GM12878 (cell line): ENCODE results near the gene IFT25. TPM values are rescaled to one million over a fixed set of nuclear protein-coding genes. Genes with fewer than 3 reads are reported as not detected.

ENCODE experiments used
- ATAC-seq: fragments of 200-7000 bp; cut with Tn5 transposase; 3 replicates; pipeline ENCODE4 v1.9.1; 2020; ENCODE audit warnings: mild to moderate bottlenecking, moderate library complexity
- BruUV-seq: library from RNA; stranded (reverse); fragments of 400-500 nt; replicated peaks from 2 replicates; lab custom pipeline; 2021; lab: Mats Ljungman, UMichigan
- CTCF ChIA-PET: fragments of 300-600 bp; sonication (Branson Sonifier 250); formaldehyde crosslinking; extraction: SDS; loops from one replicate; lab custom pipeline; 2021; ENCODE audit warnings: inconsistent platforms; lab: Yijun Ruan, JAX
- POLR2A ChIA-PET: fragments of 350-600 bp; formaldehyde crosslinking; extraction: SDS; loops from one replicate; lab custom pipeline; 2021; ENCODE audit warnings: inconsistent platforms; lab: Charles Lee
- RAD21 ChIA-PET: fragments of 300-600 bp; sonication (Branson Sonifier 250); formaldehyde crosslinking; loops from one replicate; lab custom pipeline; 2023; ENCODE audit warnings: antibody characterized with exemption; ENCODE audit not compliant: unreplicated experiment; lab: Charles Lee
- SMC1A ChIA-PET: fragments of 300-600 bp; sonication (Branson Sonifier 250); formaldehyde crosslinking; loops from one replicate; lab custom pipeline; 2023; ENCODE audit not compliant: unreplicated experiment, uncharacterized antibody; lab: Charles Lee
- DNase-seq: peaks from one replicate; pipeline ENCODE4 v3.0.0-alpha.2; 2011; ENCODE audit warnings: low read depth, low spot score
- FAIRE-seq: peaks from 3 replicates; lab custom pipeline; 2011; peaks lifted over from hg19 to GRCh38; lab: Jason Lieb, UNC
- H2AFZ ChIP-seq: 2 replicates; pipeline ENCODE4 v1.6.0; 2011; ENCODE audit warnings: low read depth, low read length, control low read depth; ENCODE audit not compliant: control insufficient read depth
- H3K27ac ChIP-seq: 2 replicates; pipeline ENCODE4 v1.5.1; 2011; ENCODE audit warnings: control low read depth; ENCODE audit not compliant: control insufficient read depth, insufficient read depth
- H3K27me3 ChIP-seq, 2 experiments: replicated peaks in 1 of 2; 2 replicates each; pipeline versions ENCODE4 v1.6.0 to v1.6.1; 2011; ENCODE audit warnings: low read length in 1 of 2; ENCODE audit not compliant: control insufficient read depth in 2 of 2, insufficient read depth in 2 of 2
- H3K36me3 ChIP-seq, 2 experiments: 2 replicates each; pipeline ENCODE4 v1.5.1; 2011; ENCODE audit warnings: low read length in 1 of 2; ENCODE audit not compliant: control insufficient read depth in 2 of 2, insufficient read depth in 2 of 2
- H3K4me1 ChIP-seq: 2 replicates; pipeline ENCODE4 v1.6.1; 2011; ENCODE audit warnings: mild to moderate bottlenecking, low read length, moderate library complexity, mixed read lengths; ENCODE audit not compliant: control insufficient read depth, insufficient read depth
- H3K4me2 ChIP-seq: 2 replicates; pipeline ENCODE4 v1.6.0; 2011; ENCODE audit warnings: control low read depth; ENCODE audit not compliant: control insufficient read depth, insufficient read depth
- H3K4me3 ChIP-seq: fragments of 200-600 bp; sonication (generic); 2 replicates; pipeline ENCODE4 v1.5.1; 2016
- H3K79me2 ChIP-seq: 2 replicates; pipeline ENCODE4 v1.6.0; 2011; ENCODE audit warnings: low read length; ENCODE audit not compliant: control insufficient read depth, insufficient read depth
- H3K9ac ChIP-seq: 2 replicates; pipeline ENCODE4 v1.8.0; 2011; ENCODE audit warnings: low read length, control low read depth, mixed read lengths; ENCODE audit not compliant: control insufficient read depth, insufficient read depth
- H3K9me3 ChIP-seq: replicated peaks from 3 replicates; pipeline ENCODE4 v1.5.1; 2011; ENCODE audit warnings: mild to moderate bottlenecking, low read length; ENCODE audit not compliant: control insufficient read depth, insufficient read depth
- H4K20me1 ChIP-seq: 2 replicates; pipeline ENCODE4 v1.6.0; 2011; ENCODE audit not compliant: control insufficient read depth, insufficient read depth
- CHD4 ChIP-seq: fragments of 200-600 bp; sonication (generic); IDR thresholded peaks from 2 replicates; pipeline ENCODE4 v1.6.1; 2016; ENCODE audit warnings: mild to moderate bottlenecking
- CTCF ChIP-seq, 3 experiments: IDR thresholded peaks in 2 of 3; conservative IDR thresholded peaks in 1 of 3; 2 replicates each; pipeline ENCODE4 v1.5.1; 2011; ENCODE audit warnings: low read depth in 3 of 3, low read length in 3 of 3, mild to moderate bottlenecking in 3 of 3, control low read depth in 2 of 3, moderate library complexity in 2 of 3, inconsistent platforms in 1 of 3, mixed read lengths in 1 of 3; ENCODE audit not compliant: control insufficient read depth in 2 of 3, insufficient read depth in 1 of 3; ENCODE audit errors: extremely low read depth in 1 of 3
- ELK1 ChIP-seq: IDR thresholded peaks from 2 replicates; pipeline ENCODE4 v1.6.1; 2012; ENCODE audit warnings: low read depth, low read length, improper control_type of control experiment
- ETV6 ChIP-seq, 2 experiments: fragments of 450-650 bp in 1 of 2; IDR thresholded peaks in 1 of 2; conservative IDR thresholded peaks in 1 of 2; 2 replicates each; pipeline ENCODE4 v1.6.1; 2014; ENCODE audit warnings: antibody characterized with exemption in 1 of 2, borderline replicate concordance in 1 of 2, low read depth in 1 of 2, mild to moderate bottlenecking in 1 of 2, moderate library complexity in 1 of 2
- FOXK2 ChIP-seq: fragments of 450-650 bp; IDR thresholded peaks from 2 replicates; pipeline ENCODE4 v1.6.1; 2017; ENCODE audit warnings: mild to moderate bottlenecking, moderate library complexity
- IKZF1 ChIP-seq: fragments of 450-650 bp; conservative IDR thresholded peaks from 2 replicates; pipeline ENCODE4 v1.6.1; 2017; ENCODE audit warnings: antibody characterized with exemption, mild to moderate bottlenecking
- KDM1A ChIP-seq: fragments of 200-600 bp; sonication (generic); IDR thresholded peaks from 2 replicates; pipeline ENCODE4 v1.6.1; 2016; ENCODE audit warnings: borderline replicate concordance
- NRF1 ChIP-seq: conservative IDR thresholded peaks from 2 replicates; pipeline ENCODE4 v1.6.1; 2011; ENCODE audit warnings: mild to moderate bottlenecking, low read depth, low read length, improper control_type of control experiment
- POU2F2 ChIP-seq: IDR thresholded peaks from 3 replicates; pipeline ENCODE4 v1.6.1; 2011; ENCODE audit warnings: low read depth, mild to moderate bottlenecking, low read length, borderline replicate concordance
- SMARCA5 ChIP-seq: fragments of 450-650 bp; IDR thresholded peaks from 2 replicates; pipeline ENCODE4 v1.6.1; 2017; ENCODE audit warnings: mild to moderate bottlenecking
- WGBS: methylation state at CpG from one replicate; pipeline ENCODE4 v1.1.6; 2016; ENCODE audit warnings: low lambda C conversion rate; ENCODE audit not compliant: insufficient replicate concordance, insufficient coverage; ENCODE audit errors: missing lambda C conversion rate; 5-methylcytosine and 5-hydroxymethylcytosine counted together
- in situ Hi-C: fragments of 300-500 bp; cut with MboI; formaldehyde crosslinking; loops from 9 replicates; pipeline ENCODE4 v1.14.3; 2018; ENCODE audit warnings: mixed read lengths
- intact Hi-C: fragments of 100-400 bp; cut with micrococcal nuclease; formaldehyde crosslinking; loops from one replicate; pipeline ENCODE4 v1.14.2; 2022; ENCODE audit not compliant: unreplicated experiment
- polyA plus RNA-seq, 11 experiments: library from polyadenylated mRNA; depleted of rRNA in 4 of 11; unstranded in 6 of 11; stranded (reverse) in 5 of 11; fragments of >200 nt; fragmentation: Nextera tagmentation in 4 of 11; fragmentation: Illumina TruSeq in 1 of 11; extraction: Ambion mirVana in 4 of 11; extraction: Trizol in 1 of 11; gene quantifications; 1 replicate in 1 of 11; 2 replicates in 10 of 11; pipeline versions ENCODE4 v1.2.1 to v1.2.3, GENCODE V29; 2011 to 2016; ENCODE audit warnings: inconsistent platforms in 2 of 11, missing spikeins in 2 of 11, low read depth in 1 of 11
- total RNA-seq, 4 experiments: library from RNA; depleted of rRNA in 3 of 4; stranded (reverse); fragments of >200 nt in 3 of 4; fragmentation: Illumina TruSeq in 1 of 4; extraction: Trizol in 1 of 4; gene quantifications; 2 replicates each; pipeline versions ENCODE4 v1.2.1 to v1.2.3, GENCODE V29; 2013 to 2021
- TF ChIP-seq, protein P1 (sequence below): fragments of 450-650 bp; IDR thresholded peaks from 2 replicates; pipeline ENCODE4 v1.6.1; 2018; ENCODE audit warnings: borderline replicate concordance, mild to moderate bottlenecking; ENCODE audit not compliant: partially characterized antibody
- TF ChIP-seq, protein P2 (sequence below): fragments of 450-650 bp; conservative IDR thresholded peaks from 2 replicates; pipeline ENCODE4 v1.6.1; 2017; ENCODE audit warnings: mild to moderate bottlenecking, moderate library complexity

The IFT25 gene
- total and polyA plus RNA-seq, 10 of the 15 experiments (the other 5 are each of a cell fraction or from before 2014, with no cell fraction given): 55.7 to 242 (median 131) TPM

GRCh38 chr1:53889304-53890298, 55.9 kb downstream of the IFT25 start, which contains the start of gene YIPF1:
YIPF1 (minus strand) TSS chr1:53889797; CDS start chr1:53888937, 860 bp downstream.
- Histone ChIP-seq H3K27ac (peak within 1 kb of the TSS; percentile 85), H3K4me1 (peaks cover 5% of the 10 kb centered on the region; the same call in 1 of the 2 replicates), H4K20me1 (no peaks in the 10 kb centered on the region), H3K4me2 (peak within 1 kb of the TSS; percentile 84), H3K79me2 (peaks cover 5% of the 10 kb centered on the region), H3K27me3 (no peaks in the 10 kb centered on the region), H3K4me3 (peak within 1 kb of the TSS; percentile 80), H2AFZ (peak within 1 kb of the TSS; percentile 91), H3K9me3 (no peaks in the 10 kb centered on the region), H3K36me3 (no peaks in the 10 kb centered on the region), H3K9ac (peak within 1 kb of the TSS; percentile 72)
- CTCF ChIA-PET: interaction anchor here (0.7 to 4.6 kb wide), 8 partner anchors 10 to 70 kb away, joined by 3 to 33 read pairs (median 4); partner anchors contain the start of genes IFT25 and LRRC42
- RAD21 ChIA-PET: interaction anchor here (1.0 to 1.6 kb wide), 4 partner anchors 10 to 61 kb away, joined by 3 to 14 read pairs (median 5); partner anchors contain the start of genes IFT25 and LRRC42
- in situ Hi-C loops (loop anchor here (5.0 kb wide), 1 partner anchor 53 kb away; no protein-coding TSS in a partner anchor), intact Hi-C loops (loop anchor here (5.0 kb wide), 1 partner anchor 163 kb away; the partner anchor contains the start of genes TCEANC2 and TMEM59)
- 1% methylated on average over 62 of the region's 62 CpGs for WGBS
- FAIRE-seq (peak; percentile 75), ATAC-seq (peak; percentile 98), DNase-seq (peak; percentile 48)
- POLR2A ChIA-PET: interaction anchor here (0.6 to 1.5 kb wide), 4 partner anchors 9 to 56 kb away, joined by 3 to 5 read pairs (median 4); partner anchors contain the start of gene IFT25
- BruUV-seq: TSS peak; percentile 75
- SMC1A ChIA-PET: interaction anchor here (1.0 to 2.6 kb wide), 5 partner anchors 11 to 66 kb away, joined by 3 to 10 read pairs (median 4); partner anchors contain the start of genes IFT25 and LRRC42
- TF ChIP-seq NRF1: no peak
- TF ChIP-seq SMARCA5: peak; percentile 97
- TF ChIP-seq, protein P1, sequence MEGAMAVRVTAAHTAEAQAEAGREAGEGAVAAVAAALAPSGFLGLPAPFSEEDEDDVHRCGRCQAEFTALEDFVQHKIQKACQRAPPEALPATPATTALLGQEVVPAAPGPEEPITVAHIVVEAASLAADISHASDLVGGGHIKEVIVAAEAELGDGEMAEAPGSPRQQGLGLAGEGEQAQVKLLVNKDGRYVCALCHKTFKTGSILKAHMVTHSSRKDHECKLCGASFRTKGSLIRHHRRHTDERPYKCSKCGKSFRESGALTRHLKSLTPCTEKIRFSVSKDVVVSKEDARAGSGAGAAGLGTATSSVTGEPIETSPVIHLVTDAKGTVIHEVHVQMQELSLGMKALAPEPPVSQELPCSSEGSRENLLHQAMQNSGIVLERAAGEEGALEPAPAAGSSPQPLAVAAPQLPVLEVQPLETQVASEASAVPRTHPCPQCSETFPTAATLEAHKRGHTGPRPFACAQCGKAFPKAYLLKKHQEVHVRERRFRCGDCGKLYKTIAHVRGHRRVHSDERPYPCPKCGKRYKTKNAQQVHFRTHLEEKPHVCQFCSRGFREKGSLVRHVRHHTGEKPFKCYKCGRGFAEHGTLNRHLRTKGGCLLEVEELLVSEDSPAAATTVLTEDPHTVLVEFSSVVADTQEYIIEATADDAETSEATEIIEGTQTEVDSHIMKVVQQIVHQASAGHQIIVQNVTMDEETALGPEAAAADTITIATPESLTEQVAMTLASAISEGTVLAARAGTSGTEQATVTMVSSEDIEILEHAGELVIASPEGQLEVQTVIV: peak; percentile 71
- TF ChIP-seq, protein P2, sequence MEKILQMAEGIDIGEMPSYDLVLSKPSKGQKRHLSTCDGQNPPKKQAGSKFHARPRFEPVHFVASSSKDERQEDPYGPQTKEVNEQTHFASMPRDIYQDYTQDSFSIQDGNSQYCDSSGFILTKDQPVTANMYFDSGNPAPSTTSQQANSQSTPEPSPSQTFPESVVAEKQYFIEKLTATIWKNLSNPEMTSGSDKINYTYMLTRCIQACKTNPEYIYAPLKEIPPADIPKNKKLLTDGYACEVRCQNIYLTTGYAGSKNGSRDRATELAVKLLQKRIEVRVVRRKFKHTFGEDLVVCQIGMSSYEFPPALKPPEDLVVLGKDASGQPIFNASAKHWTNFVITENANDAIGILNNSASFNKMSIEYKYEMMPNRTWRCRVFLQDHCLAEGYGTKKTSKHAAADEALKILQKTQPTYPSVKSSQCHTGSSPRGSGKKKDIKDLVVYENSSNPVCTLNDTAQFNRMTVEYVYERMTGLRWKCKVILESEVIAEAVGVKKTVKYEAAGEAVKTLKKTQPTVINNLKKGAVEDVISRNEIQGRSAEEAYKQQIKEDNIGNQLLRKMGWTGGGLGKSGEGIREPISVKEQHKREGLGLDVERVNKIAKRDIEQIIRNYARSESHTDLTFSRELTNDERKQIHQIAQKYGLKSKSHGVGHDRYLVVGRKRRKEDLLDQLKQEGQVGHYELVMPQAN: peak; percentile 92
- TF ChIP-seq IKZF1: peak; percentile 52; the same call in 1 of the 2 replicates
- peak; percentile 42; the same call in 1 of the 2 replicates for TF ChIP-seq ELK1
- TF ChIP-seq POU2F2: no peak
- TF ChIP-seq KDM1A: no peak
- peak in 1 of 3 experiments; percentile 7; a peak in 1 of 6 replicates for TF ChIP-seq CTCF (IDR thresholded peaks at IDR 0.05 in 2 of 3, conservative IDR thresholded peaks at IDR 0.05 in 1 of 3; ENCODE audit: control insufficient read depth in 2 of 3, extremely low read depth in 1 of 3, insufficient read depth in 1 of 3, low read depth in 3 of 3, low read length in 3 of 3)
- peak; percentile 68 for TF ChIP-seq FOXK2
- peak in 1 of 2 experiments; percentile 9; a peak in 1 of 4 replicates for TF ChIP-seq ETV6 (conservative IDR thresholded peaks at IDR 0.05 in 1 of 2, IDR thresholded peaks at IDR 0.05 in 1 of 2; ENCODE audit: borderline replicate concordance in 1 of 2, low read depth in 1 of 2)
- 0 out of 2 replicates have a peak, but pooled peaks have one; percentile 56 for TF ChIP-seq CHD4
